C4-2B (cell line): ENCODE results near the gene LZTR1.

Experiments
- ZFX ChIP-seq: fragments of 450-650 bp; IDR thresholded peaks from 2 replicates; pipeline ENCODE4 v1.6.1; 2017
- TF ChIP-seq, protein P1 (sequence below): fragments of 450-650 bp; conservative IDR thresholded peaks from 2 replicates; pipeline ENCODE4 v1.5.1; 2017; ENCODE audit warnings: mild to moderate bottlenecking

GRCh38 chr22:21018314-21018713 is 36.2 kb downstream of the LZTR1 start:
- TF ChIP-seq, protein P1, sequence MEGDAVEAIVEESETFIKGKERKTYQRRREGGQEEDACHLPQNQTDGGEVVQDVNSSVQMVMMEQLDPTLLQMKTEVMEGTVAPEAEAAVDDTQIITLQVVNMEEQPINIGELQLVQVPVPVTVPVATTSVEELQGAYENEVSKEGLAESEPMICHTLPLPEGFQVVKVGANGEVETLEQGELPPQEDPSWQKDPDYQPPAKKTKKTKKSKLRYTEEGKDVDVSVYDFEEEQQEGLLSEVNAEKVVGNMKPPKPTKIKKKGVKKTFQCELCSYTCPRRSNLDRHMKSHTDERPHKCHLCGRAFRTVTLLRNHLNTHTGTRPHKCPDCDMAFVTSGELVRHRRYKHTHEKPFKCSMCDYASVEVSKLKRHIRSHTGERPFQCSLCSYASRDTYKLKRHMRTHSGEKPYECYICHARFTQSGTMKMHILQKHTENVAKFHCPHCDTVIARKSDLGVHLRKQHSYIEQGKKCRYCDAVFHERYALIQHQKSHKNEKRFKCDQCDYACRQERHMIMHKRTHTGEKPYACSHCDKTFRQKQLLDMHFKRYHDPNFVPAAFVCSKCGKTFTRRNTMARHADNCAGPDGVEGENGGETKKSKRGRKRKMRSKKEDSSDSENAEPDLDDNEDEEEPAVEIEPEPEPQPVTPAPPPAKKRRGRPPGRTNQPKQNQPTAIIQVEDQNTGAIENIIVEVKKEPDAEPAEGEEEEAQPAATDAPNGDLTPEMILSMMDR = no peak
- TF ChIP-seq ZFX = no peak
